DOHH2 (cell line): Measurements from ENCODE around the gene CLEC4E.

Source experiments
- CTCF ChIP-seq: fragments of 200-600 bp; sonication (generic); IDR thresholded peaks from one replicate; pipeline ENCODE4 v1.5.1; 2014; ENCODE audit warnings: antibody characterized with exemption, mild to moderate bottlenecking, low read depth, low read length; ENCODE audit not compliant: poor library complexity, severe bottlenecking
- EZH2phosphoT487 ChIP-seq: fragments of 200-600 bp; sonication (generic); IDR thresholded peaks from 2 replicates; pipeline ENCODE4 v1.6.1; 2017; ENCODE audit warnings: borderline replicate concordance, mild to moderate bottlenecking, antibody characterized with exemption, low read length, moderate library complexity, mixed read lengths

GRCh38 chr12:8501720-8502119 lies 39.0 kb downstream of the CLEC4E start:
- TF ChIP-seq CTCF = no peak
- no peak for TF ChIP-seq EZH2phosphoT487
